Measurements from ENCODE around the gene ALB.

ALB gene

DNA sequence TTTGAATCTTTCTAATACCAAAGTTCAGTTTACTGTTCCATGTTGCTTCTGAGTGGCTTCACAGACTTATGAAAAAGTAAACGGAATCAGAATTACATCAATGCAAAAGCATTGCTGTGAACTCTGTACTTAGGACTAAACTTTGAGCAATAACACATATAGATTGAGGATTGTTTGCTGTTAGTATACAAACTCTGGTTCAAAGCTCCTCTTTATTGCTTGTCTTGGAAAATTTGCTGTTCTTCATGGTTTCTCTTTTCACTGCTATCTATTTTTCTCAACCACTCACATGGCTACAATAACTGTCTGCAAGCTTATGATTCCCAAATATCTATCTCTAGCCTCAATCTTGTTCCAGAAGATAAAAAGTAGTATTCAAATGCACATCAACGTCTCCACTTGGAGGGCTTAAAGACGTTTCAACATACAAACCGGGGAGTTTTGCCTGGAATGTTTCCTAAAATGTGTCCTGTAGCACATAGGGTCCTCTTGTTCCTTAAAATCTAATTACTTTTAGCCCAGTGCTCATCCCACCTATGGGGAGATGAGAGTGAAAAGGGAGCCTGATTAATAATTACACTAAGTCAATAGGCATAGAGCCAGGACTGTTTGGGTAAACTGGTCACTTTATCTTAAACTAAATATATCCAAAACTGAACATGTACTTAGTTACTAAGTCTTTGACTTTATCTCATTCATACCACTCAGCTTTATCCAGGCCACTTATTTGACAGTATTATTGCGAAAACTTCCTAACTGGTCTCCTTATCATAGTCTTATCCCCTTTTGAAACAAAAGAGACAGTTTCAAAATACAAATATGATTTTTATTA lies 28.3 kb downstream of the ALB start:
- DNase-seq, result no peak

DNA sequence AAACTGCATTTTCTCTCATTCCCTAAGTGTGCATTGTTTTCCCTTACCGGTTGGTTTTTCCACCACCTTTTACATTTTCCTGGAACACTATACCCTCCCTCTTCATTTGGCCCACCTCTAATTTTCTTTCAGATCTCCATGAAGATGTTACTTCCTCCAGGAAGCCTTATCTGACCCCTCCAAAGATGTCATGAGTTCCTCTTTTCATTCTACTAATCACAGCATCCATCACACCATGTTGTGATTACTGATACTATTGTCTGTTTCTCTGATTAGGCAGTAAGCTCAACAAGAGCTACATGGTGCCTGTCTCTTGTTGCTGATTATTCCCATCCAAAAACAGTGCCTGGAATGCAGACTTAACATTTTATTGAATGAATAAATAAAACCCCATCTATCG lies 29.1 kb downstream of the ALB start:
- no peak for DNase-seq

DNA sequence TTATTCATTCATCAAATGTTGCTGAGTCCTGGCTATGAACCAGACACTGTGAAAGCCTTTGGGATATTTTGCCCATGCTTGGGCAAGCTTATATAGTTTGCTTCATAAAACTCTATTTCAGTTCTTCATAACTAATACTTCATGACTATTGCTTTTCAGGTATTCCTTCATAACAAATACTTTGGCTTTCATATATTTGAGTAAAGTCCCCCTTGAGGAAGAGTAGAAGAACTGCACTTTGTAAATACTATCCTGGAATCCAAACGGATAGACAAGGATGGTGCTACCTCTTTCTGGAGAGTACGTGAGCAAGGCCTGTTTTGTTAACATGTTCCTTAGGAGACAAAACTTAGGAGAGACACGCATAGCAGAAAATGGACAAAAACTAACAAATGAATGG lies 30.2 kb downstream of the ALB start:
- DNase-seq, result no peak

DNA sequence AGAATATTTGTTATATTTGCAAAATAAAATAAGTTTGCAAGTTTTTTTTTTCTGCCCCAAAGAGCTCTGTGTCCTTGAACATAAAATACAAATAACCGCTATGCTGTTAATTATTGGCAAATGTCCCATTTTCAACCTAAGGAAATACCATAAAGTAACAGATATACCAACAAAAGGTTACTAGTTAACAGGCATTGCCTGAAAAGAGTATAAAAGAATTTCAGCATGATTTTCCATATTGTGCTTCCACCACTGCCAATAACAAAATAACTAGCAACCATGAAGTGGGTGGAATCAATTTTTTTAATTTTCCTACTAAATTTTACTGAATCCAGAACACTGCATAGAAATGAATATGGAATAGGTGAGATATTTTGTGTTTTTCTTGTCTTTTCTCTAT lies 31.9 kb downstream of the ALB start, which contains the start of gene AFP:
Gene AFP (plus strand): TSS at position 238 of the 400 bp plus-strand sequence. CDS start 42 bp downstream, at position 280.
- no peak for DNase-seq

DNA sequence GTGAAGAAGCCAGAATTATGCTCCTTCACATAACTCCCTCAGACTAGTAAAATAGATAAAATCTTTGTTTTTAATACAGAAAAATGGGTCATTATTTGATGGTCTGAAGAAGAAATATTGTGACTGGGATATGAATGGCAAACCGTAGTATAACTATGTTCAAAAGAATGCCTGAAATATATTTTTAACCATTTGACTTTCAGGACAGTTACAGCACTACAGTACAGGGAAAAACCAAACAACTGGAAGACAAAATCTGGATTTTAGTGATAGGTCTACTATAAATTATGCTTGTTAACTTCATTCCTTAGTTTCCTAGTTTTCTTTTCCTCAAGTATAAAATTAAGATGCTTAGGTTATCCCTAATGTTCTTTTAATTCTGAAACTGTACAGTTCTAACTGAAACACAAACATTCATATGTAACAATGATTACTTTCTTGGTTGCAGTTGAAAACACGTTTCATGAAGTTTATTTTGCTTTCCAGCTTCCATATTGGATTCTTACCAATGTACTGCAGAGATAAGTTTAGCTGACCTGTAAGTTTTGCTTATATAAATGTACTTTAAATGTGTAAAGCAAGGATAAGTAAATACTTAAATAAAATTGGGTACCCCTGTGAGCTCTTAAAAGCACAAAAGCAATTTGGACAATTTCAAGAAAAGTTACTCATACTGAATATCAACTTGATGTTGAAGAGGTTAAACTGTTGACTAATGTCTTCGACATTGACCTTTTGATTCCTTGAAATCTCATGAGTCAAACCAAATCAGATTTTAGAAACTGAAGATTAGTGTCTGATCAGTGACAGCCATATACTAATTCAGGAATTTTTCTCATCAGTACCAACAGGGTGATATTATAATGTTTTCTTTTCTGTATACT lies 32.8 kb downstream of the ALB start:
- DNase-seq, result no peak

DNA sequence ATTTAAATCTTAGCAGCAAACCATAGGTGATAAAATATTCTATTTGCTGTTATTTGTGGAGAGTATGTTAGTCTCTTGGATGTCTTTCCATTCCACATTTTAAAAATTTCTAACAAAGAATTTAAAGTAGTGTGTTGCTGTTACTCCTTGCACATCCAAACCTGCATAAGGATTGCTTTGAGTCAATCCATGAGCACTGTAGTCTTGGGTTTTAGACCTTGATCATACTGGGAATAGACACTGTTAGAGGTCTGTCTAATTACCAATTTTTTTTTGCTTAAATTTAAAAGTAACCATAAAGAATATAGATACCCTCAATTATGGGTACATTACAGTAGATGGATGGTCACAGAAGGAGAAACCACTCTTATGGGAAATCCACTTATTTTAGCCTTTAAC lies 33.5 kb downstream of the ALB start:
- DNase-seq, result no peak

DNA sequence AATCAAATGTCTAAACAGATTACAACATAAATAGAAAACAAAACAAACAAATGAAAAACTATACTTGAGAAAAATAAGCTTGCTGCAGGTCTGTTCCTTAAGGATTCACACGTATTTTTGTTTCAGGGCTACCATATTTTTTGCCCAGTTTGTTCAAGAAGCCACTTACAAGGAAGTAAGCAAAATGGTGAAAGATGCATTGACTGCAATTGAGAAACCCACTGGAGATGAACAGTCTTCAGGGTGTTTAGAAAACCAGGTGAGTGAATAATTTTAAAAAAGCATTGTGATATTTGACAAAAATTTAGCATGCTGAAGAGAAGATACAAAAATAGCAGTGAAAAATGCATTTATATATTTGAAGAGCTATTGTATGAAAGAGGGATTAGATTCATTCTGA lies 34.0 kb downstream of the ALB start:
- DNase-seq, result no peak

DNA sequence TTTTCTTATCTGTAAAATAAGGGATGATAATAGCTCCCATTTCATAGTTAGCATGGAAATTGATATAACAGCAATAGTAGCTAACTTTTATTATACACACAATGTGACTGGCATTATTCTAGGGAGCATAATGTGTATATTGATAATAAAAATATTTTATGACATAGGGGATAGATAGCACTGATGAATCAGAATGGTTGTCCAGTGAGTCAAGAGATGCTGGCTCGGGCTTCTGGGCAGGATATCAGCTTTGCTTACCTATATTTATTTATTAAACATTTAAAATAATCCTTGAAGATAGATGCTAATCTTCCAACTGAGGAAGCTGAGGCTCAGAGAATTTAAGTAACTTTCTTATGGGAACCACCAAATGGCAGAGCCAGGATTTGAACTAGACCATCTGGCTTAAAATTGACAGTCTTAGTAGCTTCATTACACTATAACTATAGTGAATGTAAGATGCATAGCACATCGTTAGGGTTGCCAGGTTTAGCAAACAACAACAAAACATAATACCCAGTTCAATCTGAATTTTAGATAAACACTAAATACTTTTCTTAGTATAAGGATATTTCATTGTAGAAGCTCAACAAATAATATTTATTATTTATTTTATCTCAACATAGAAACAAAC lies 34.6 kb downstream of the ALB start:
- no peak for DNase-seq

DNA sequence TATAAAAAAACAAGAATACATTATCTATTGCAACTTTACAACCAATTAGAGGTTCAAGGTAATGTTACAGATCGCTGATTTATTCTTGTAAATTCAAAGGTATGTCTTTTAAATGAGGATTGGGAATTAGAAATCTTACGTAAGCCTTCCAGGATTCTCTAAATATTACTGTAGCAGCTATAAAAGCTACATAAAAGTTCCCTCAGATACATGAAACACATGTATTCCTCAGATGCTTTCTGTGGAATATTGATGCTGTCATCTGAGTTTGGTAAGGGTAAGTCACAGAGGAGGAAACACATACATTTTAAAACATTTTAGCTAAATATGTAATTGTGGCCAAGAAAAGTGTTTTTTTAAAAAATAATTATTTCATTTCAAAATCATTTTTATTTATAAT lies 35.4 kb downstream of the ALB start:
- no peak for DNase-seq

DNA sequence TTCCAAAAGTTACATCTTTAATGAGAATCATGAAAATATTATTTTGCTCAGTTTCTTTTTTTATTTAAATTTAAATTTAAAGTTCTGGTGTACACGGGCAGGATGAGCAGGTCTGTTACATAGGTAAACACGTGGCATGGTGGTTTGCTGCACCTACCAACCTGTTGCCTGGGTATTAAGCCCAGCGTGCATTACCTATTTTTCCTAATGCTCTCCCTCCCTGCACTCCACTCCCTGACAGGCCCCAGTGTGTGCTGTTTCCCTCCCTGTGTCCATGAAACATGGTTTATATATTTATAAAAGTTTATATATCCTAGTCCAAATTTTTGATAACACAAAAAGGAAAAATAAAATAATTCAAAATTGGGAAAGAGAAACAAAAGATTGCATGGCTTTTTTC lies 35.9 kb downstream of the ALB start:
- DNase-seq, result no peak

DNA sequence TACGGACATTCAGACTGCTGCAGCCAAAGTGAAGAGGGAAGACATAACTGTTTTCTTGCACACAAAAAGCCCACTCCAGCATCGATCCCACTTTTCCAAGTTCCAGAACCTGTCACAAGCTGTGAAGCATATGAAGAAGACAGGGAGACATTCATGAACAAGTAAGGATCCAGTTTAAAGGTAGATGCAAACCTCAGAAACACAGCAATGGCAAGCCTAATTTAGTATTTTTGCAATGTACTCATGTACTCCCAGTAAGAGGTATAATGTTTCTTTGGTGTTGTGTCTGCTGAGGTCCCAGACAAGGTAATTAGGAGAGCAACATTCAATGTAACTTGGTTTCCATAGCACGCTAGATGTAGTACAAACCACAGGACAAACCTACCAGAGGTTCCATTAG lies 36.6 kb downstream of the ALB start:
- no peak for DNase-seq

DNA sequence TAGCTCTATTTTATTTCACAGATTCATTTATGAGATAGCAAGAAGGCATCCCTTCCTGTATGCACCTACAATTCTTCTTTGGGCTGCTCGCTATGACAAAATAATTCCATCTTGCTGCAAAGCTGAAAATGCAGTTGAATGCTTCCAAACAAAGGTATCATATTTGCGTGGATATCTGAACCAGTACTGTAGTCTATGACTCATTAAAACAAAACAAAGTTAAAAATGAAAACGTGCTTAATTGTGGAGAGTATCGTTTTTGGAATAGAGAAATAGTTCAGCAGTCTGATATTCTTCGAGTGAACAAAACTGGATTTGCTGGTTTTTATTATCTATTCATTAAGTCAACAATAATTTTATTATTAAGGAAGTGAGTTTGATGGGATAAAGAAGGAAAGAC lies 38.2 kb downstream of the ALB start:
- no peak for DNase-seq

DNA sequence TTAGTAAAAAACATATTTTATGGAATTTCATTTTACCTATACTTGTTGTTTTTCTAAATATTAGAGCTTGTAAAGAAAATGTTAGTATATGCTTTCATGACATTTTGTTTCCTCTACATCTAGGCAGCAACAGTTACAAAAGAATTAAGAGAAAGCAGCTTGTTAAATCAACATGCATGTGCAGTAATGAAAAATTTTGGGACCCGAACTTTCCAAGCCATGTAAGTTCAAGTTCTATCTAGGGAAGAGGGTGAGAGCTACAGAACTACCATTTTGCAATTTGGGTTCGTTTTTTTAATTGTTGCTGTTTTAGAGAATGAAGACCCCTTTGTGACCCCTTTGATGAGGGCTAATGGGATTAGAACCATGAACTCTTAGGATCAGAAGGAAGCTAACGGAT lies 39.1 kb downstream of the ALB start:
- no peak for DNase-seq

DNA sequence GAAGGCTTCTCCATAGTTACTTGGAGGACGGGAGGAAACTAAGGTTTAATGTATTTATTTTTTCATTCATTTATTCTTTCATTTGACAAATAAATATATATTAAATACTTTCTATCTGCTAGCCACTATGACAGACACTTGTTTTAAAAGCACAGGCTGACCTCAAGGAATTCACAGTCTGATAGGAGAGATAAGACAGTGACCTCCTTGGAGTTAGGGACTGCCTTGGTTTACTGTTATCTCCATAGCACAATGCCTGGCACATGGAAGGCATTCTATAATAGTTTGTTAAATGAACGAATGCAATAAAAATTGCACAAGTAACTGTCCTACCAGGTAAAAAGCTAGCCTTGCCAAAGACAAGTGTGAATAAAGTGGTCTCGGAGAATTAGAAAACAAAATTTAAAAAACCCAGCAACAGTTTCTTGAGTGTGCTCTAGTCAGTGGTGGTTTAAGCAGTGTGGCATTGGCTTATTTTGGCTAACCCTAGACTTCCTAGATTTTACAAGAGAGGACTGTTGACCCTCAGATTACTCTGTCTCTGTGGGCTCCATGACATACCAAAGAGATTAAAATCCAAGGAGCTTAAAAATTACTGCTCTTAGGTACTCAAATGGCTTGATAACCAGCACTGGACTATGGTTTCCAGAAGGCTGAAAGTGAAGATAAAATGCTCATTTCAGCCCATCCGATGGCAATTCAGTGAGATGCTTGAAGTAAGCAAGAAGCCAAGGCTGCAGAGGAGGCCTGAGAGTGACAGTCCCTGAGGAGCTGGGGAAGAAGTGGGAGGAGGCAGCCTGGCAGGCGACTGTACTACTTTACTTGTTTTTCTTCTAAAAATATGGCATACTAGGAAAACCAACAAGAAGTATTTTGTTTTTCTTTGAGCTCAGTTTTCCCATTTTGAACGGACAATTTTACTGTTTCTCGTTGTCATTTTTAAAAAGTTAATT lies 41.6 kb downstream of the ALB start:
- DNase-seq, result no peak

DNA sequence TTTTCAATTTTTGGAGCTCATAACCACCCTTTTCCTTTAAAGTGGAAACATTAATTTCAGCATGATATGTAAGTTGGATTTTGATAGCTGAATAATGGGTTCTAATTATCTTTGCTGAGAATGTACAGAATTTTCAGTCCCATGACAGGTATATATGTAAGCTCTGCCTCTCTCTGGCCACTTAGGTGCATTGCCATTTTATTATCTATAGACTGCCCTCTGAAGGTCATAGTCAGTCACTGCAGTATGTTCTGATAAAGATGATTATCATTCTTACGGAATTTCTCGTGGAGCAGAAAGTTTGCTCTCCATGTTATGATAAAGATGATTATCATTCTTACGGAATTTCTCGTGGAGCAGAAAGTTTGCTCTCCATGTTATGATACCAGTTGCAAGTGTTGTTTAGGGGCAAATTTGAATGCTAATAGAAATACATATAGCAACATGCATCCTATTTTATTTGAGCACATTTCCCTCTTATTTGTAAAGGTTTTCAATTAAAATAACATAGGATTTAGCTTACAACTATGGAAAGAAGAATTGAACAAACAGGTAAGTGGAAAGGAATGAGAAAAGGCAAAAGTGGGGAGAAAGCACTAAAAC lies 42.4 kb downstream of the ALB start:
- DNase-seq, result no peak

DNA sequence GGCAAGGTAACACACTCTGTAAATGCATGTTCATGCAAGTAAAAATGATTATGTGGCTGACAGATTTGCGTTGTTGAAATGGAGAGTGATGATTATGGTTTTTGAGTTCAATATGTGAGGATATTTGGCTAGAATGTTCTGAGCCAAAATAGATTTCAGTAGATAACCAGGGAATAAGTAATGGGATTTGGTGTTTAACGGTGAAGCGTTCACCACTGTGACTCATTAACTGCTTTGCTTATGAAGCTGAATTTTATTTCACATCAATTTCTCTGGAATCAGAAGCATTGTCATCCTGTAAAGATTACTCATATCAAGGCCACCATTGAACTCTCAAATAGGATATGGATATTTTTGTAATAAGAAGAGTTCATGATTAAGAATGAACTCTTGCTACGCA lies 43.6 kb downstream of the ALB start:
- DNase-seq, result no peak

DNA sequence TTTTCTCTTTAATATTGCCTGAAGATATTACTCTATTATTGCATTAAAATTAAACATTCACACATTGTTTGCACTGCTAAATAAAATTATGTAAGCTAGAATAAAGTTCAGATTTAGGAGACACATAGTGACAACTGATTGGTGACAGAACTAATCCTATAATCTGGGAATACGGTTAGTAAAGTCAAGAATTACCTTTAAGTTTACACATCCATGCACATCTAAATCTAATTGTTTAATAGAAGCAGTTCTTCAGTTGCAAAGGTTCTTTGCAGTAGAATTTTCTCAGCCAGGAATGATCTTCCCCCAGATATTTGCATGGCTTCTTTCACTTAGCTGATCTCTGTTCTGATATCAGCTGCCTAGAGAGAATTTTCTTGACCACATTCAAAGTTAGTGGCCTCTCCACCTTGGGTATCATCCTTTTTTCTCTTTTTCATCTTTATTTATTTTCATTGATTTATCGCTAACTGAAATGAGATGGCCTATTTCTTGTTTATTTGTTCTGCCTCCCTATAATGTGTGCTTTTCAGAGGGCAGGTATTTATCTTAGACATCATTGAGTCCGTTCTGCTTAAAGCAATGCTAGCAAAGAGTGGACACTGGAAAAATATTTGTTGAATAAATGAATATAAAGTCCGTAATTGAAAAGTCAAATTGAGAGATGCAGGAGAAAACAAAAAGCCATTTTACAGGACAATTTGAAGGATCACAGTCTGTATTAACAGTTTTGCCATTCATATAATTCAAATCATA lies 44.5 kb downstream of the ALB start:
- no peak for DNase-seq

DNA sequence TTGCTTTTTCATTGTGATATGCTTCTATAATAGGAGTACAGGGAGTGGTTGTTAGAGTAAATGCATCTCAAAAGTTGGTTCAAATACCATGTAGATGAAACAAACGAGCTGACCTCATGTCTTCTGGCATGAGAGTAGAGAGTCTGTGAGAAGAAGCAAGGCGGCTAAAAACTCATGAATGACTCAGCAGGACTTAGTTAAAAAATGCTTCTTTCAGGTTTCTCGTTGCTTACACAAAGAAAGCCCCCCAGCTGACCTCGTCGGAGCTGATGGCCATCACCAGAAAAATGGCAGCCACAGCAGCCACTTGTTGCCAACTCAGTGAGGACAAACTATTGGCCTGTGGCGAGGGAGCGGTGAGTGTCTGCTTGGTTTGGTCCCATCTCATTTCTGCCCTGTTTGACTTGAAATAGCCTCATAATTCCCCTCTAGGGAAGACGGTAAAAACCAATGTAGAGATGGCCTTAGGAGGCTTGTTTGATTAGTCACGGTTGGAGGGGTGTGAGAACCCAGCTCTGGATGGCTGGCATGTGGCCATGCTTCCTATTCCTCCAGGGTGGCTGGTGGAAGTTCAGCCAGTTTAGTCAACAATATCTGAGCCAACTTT lies 46.4 kb downstream of the ALB start:
- no peak for DNase-seq

DNA sequence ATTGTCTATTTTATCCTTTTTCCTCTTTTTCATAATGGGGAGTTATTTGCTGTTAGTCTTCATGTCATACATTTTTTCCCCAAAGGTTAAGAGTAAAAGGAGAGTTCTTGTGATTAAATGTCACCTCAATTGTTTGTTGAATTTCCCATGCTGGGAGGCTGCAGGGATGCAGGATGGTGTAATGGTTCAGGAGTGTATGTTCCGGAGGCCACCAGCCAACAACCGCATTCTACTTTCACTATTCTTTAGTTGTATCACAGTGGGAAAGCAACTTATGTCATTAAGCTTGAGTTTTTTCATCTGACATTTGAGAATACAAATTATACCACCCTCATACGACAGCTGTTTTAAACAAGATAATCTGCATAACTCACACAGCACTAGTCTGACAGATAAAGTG lies 47.3 kb downstream of the ALB start:
- no peak for DNase-seq

DNA sequence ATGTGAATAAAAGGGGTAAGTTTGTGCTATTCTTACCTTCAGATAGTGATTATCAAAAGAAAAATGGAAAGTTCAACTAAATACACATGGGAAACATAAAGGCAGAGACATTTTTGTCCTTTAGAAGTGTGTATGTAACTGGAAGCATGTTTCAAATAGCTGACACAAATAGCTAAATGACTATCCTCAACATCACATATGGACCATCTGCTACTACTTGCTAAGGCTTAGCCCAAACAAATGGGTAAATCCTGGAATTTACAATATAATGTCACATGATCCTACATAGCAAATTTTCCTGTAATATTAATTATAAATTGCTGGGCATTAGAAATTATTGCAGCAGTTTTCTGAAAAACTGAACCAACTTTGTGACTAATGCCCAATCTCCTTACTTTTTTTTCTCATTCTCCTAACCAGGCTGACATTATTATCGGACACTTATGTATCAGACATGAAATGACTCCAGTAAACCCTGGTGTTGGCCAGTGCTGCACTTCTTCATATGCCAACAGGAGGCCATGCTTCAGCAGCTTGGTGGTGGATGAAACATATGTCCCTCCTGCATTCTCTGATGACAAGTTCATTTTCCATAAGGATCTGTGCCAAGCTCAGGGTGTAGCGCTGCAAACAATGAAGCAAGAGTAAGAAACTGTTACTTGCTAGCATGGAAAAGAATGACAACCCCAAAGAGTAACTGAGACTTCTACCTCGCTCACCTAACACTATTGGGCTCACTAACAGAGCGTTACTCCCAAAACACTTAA lies 48.1 kb downstream of the ALB start:
- DNase-seq, result no peak
